PFSK-1 (cell line): ENCODE results near the gene CFAP91.

ENCODE experiments used
- FOXP2 ChIP-seq: optimal IDR thresholded peaks from 2 replicates; pipeline ENCODE3; 2011; ENCODE audit warnings: borderline replicate concordance, control low read depth, inconsistent platforms; ENCODE audit not compliant: insufficient read depth; ENCODE audit errors: extremely low read length, extremely low read depth
- POLR2AphosphoS5 ChIP-seq: IDR thresholded peaks from 2 replicates; pipeline ENCODE4 v1.6.1; 2012; ENCODE audit warnings: low read depth, mild to moderate bottlenecking, control low read depth, low read length, moderate library complexity
- REST ChIP-seq, 2 experiments: IDR thresholded peaks; 2 replicates each; pipeline versions ENCODE4 v1.6.1 to v1.8.0; 2011 to 2012; ENCODE audit warnings: low read depth in 2 of 2, low read length in 2 of 2, control low read depth in 1 of 2, inconsistent platforms in 1 of 2, mild to moderate bottlenecking in 1 of 2, moderate library complexity in 1 of 2; ENCODE audit not compliant: insufficient read depth in 1 of 2
- SIN3A ChIP-seq: IDR thresholded peaks from 2 replicates; pipeline ENCODE4 v1.6.1; 2012; ENCODE audit warnings: mild to moderate bottlenecking, low read length, moderate library complexity, borderline replicate concordance; ENCODE audit not compliant: insufficient read depth
- TAF1 ChIP-seq: IDR thresholded peaks from 2 replicates; pipeline ENCODE4 v1.6.1; 2012; ENCODE audit warnings: low read length, control low read depth, borderline replicate concordance; ENCODE audit not compliant: insufficient read depth

Gene CFAP91

GRCh38 chr3:119664850-119665379 lies 37.9 kb upstream of the CFAP91 start:
- TF ChIP-seq REST (IDR thresholded peaks at IDR 0.05; ENCODE audit: insufficient read depth in 1 of 2, low read depth in 2 of 2, low read length in 2 of 2) (no peak), FOXP2 (no peak), TAF1 (no peak), POLR2AphosphoS5 (no peak), SIN3A (no peak)

GRCh38 chr3:119665954-119666559 lies 36.8 kb upstream of the CFAP91 start:
- no peak for TF ChIP-seq TAF1
- TF ChIP-seq SIN3A: no peak
- no peak for TF ChIP-seq FOXP2
- no peak for TF ChIP-seq POLR2AphosphoS5
- no peak for TF ChIP-seq REST (IDR thresholded peaks at IDR 0.05; ENCODE audit: insufficient read depth in 1 of 2, low read depth in 2 of 2, low read length in 2 of 2)

- no peak for TF ChIP-seq FOXP2
- no peak for TF ChIP-seq SIN3A
- no peak for TF ChIP-seq TAF1
- no peak for TF ChIP-seq POLR2AphosphoS5
- no peak for TF ChIP-seq REST (IDR thresholded peaks at IDR 0.05; ENCODE audit: insufficient read depth in 1 of 2, low read depth in 2 of 2, low read length in 2 of 2)
Observed at GRCh38 chr3:119669906-119670570, 32.8 kb upstream of the CFAP91 start.

GRCh38 chr3:119672776-119673175 lies 30.0 kb upstream of the CFAP91 start:
- TF ChIP-seq REST (IDR thresholded peaks at IDR 0.05; ENCODE audit: insufficient read depth in 1 of 2, low read depth in 2 of 2, low read length in 2 of 2): no peak
- TF ChIP-seq FOXP2: no peak
- TF ChIP-seq SIN3A: no peak
- TF ChIP-seq TAF1: no peak
- TF ChIP-seq POLR2AphosphoS5: no peak
